ENCODE measurements around the gene GPR17.

DNA sequence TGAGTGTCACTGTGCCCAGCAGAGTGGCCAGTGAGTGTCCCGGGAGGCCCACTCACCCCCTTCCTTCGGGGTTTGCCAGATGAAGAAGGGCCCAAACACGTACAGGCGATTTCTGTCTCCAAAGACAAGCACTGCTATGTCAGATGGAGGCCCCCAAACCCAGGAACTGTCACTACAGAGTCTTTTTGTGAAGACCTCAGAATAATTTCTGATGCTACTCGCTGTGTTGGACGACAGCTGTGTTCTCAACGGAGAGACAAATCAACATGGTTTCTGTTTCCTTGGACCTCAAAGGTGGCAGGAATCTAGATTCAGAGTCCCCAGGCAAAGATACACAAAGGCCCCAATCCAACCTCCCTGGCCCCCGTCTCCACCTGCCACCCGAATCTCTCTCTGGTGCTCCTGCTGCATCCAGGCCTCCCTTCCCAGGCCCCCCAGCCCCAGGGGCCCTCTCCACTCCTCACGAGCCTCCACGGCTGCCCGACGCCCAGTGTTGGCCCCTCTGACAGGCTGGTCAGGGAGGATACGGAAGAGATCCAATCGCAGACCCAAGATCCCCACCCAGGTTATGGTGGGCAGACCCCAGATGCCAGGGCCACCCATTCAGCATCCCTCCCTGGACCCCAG lies 2.4 kb upstream of the GPR17 start:
- TF ChIP-seq, protein P1, sequence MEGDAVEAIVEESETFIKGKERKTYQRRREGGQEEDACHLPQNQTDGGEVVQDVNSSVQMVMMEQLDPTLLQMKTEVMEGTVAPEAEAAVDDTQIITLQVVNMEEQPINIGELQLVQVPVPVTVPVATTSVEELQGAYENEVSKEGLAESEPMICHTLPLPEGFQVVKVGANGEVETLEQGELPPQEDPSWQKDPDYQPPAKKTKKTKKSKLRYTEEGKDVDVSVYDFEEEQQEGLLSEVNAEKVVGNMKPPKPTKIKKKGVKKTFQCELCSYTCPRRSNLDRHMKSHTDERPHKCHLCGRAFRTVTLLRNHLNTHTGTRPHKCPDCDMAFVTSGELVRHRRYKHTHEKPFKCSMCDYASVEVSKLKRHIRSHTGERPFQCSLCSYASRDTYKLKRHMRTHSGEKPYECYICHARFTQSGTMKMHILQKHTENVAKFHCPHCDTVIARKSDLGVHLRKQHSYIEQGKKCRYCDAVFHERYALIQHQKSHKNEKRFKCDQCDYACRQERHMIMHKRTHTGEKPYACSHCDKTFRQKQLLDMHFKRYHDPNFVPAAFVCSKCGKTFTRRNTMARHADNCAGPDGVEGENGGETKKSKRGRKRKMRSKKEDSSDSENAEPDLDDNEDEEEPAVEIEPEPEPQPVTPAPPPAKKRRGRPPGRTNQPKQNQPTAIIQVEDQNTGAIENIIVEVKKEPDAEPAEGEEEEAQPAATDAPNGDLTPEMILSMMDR (IDR thresholded peaks at IDR 0.05): no peak
- TF ChIP-seq POLR2A (IDR thresholded peaks at IDR 0.05): no peak

All from adrenal gland (tissue), 5 donors.